Panc1 (cell line): Measurements from ENCODE around the gene TRMT10B.

Experiments used
- POLR2AphosphoS5 ChIP-seq: IDR thresholded peaks from 2 replicates; pipeline ENCODE4 v1.6.1; 2012; ENCODE audit warnings: mild to moderate bottlenecking, low read depth, low read length, moderate library complexity
- SIN3A ChIP-seq: IDR thresholded peaks from 2 replicates; pipeline ENCODE4 v1.6.1; 2012; ENCODE audit warnings: low read depth, mild to moderate bottlenecking, low read length, moderate library complexity, borderline replicate concordance; ENCODE audit not compliant: insufficient read depth
- TCF7L2 ChIP-seq: IDR thresholded peaks from 2 replicates; pipeline ENCODE4 v1.6.1; 2011; ENCODE audit warnings: mild to moderate bottlenecking, low read depth, low read length, inconsistent platforms
- TF ChIP-seq, protein P1 (sequence below): fragments of 450-650 bp; IDR thresholded peaks from 2 replicates; pipeline ENCODE4 v1.5.1; 2017; ENCODE audit warnings: mild to moderate bottlenecking
- TF ChIP-seq, protein P2 (sequence below), 2 experiments: IDR thresholded peaks; 2 replicates each; pipeline ENCODE4 v1.6.1; 2011 to 2012; ENCODE audit warnings: low read depth in 2 of 2, control low read depth in 1 of 2, low read length in 1 of 2, mild to moderate bottlenecking in 1 of 2, moderate library complexity in 1 of 2; ENCODE audit not compliant: insufficient read depth in 1 of 2

DNA sequence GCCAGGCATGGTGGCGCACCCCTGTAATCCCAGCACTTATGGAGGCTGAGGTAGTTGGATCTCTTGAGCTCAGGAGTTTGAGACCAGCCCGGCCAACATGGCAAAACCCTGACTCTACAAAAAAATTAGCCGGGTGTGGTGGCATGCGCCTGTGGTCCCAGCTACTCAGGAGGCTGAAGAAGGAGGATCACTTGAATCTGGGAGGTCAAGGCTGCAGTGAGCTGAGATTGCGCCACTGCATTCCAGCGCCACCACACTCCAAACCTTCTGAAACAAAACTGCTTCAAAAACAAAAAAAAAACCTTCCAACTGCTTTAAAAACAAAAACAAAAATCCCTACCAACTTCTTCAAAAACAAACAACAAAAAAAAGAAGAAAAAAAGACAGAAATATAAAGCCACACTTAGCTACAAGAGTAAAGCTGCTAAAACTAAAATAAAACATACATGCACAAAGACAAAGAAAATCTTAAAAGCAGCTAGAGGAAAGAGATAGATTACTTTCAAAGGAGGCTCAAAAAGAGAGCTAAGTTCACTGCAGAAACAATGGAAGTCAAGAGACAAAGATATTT, 58.4 kb downstream of the TRMT10B start:
- TF ChIP-seq POLR2AphosphoS5, result no peak
- TF ChIP-seq, protein P1, sequence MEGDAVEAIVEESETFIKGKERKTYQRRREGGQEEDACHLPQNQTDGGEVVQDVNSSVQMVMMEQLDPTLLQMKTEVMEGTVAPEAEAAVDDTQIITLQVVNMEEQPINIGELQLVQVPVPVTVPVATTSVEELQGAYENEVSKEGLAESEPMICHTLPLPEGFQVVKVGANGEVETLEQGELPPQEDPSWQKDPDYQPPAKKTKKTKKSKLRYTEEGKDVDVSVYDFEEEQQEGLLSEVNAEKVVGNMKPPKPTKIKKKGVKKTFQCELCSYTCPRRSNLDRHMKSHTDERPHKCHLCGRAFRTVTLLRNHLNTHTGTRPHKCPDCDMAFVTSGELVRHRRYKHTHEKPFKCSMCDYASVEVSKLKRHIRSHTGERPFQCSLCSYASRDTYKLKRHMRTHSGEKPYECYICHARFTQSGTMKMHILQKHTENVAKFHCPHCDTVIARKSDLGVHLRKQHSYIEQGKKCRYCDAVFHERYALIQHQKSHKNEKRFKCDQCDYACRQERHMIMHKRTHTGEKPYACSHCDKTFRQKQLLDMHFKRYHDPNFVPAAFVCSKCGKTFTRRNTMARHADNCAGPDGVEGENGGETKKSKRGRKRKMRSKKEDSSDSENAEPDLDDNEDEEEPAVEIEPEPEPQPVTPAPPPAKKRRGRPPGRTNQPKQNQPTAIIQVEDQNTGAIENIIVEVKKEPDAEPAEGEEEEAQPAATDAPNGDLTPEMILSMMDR, result no peak
- TF ChIP-seq SIN3A, result no peak
- TF ChIP-seq, protein P2, sequence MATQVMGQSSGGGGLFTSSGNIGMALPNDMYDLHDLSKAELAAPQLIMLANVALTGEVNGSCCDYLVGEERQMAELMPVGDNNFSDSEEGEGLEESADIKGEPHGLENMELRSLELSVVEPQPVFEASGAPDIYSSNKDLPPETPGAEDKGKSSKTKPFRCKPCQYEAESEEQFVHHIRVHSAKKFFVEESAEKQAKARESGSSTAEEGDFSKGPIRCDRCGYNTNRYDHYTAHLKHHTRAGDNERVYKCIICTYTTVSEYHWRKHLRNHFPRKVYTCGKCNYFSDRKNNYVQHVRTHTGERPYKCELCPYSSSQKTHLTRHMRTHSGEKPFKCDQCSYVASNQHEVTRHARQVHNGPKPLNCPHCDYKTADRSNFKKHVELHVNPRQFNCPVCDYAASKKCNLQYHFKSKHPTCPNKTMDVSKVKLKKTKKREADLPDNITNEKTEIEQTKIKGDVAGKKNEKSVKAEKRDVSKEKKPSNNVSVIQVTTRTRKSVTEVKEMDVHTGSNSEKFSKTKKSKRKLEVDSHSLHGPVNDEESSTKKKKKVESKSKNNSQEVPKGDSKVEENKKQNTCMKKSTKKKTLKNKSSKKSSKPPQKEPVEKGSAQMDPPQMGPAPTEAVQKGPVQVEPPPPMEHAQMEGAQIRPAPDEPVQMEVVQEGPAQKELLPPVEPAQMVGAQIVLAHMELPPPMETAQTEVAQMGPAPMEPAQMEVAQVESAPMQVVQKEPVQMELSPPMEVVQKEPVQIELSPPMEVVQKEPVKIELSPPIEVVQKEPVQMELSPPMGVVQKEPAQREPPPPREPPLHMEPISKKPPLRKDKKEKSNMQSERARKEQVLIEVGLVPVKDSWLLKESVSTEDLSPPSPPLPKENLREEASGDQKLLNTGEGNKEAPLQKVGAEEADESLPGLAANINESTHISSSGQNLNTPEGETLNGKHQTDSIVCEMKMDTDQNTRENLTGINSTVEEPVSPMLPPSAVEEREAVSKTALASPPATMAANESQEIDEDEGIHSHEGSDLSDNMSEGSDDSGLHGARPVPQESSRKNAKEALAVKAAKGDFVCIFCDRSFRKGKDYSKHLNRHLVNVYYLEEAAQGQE (IDR thresholded peaks at IDR 0.05; ENCODE audit: insufficient read depth in 1 of 2, low read depth in 2 of 2, low read length in 1 of 2), result no peak
- TF ChIP-seq TCF7L2, result no peak
